ENCODE measurements around the gene PRPF8.

The PRPF8 gene

DNA sequence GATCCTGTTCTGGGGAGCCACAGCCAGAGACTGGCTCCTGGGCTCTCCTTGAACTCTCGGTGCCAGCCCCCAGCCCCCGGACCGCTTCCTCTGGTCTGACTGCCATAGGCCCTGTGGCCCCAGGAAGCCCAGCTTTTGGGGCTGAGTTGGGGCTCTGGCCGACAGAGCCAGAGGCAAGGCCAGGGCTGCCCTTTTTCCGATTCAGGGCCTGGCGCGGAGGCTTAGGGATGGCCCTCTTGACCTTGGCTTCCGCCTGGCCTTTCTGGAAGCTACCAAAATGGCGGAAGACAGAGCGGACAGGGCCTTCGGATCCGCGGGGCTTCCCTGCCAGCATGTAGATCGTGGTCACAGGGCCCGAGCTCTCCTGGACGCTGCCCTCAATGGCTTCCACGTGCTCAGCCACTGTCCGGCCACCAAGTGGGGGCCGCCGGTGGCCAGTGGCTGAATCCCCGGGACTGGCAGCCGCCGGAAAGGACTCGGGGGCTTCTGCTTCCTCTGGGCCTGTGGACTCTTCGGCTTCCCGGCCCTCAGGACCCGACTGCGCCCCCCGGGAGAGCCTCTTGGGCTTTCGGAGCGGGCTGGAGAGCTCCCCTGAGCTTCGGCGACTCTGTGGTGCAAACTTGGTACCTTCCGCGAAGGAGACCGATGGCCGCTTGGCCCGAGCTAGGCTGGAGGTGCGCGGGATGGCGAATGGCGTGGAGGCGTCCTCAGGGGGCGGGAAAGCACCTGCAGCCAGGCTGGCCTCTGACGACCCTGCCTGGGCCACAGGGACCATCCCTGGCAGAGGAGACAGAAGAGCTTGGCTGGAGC is 49.6 kb downstream of the PRPF8 start:
- TF ChIP-seq, protein P1, sequence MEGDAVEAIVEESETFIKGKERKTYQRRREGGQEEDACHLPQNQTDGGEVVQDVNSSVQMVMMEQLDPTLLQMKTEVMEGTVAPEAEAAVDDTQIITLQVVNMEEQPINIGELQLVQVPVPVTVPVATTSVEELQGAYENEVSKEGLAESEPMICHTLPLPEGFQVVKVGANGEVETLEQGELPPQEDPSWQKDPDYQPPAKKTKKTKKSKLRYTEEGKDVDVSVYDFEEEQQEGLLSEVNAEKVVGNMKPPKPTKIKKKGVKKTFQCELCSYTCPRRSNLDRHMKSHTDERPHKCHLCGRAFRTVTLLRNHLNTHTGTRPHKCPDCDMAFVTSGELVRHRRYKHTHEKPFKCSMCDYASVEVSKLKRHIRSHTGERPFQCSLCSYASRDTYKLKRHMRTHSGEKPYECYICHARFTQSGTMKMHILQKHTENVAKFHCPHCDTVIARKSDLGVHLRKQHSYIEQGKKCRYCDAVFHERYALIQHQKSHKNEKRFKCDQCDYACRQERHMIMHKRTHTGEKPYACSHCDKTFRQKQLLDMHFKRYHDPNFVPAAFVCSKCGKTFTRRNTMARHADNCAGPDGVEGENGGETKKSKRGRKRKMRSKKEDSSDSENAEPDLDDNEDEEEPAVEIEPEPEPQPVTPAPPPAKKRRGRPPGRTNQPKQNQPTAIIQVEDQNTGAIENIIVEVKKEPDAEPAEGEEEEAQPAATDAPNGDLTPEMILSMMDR (conservative IDR thresholded peaks at IDR 0.05; ENCODE audit: low read depth, low read length) = no peak
- DNase-seq (ENCODE audit: low read depth) = no peak
- no peak overlapping the region for H3K4me3 ChIP-seq (ENCODE audit: low read depth, low read length)

DNA sequence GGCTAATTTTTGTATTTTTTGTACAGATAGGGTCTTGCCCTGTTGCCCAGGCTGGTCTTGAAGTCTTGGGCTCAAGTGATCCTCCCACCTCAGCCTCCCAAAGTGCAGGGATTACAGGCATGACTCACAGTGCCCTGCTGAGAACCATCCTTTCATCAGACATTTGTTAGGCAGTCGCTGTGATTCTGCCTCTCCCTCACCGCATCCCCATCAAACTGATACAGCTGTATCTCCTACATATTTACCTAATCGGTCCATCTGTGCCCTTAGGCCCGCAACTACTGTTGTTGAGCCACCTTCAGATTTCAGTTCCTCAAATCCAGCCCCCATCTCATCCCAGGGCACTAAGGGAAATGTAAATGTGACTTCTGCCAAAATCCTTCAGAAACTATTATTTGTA is 54.0 kb downstream of the PRPF8 start:
- no peak for DNase-seq (ENCODE audit: low read depth)
- H3K4me3 ChIP-seq (ENCODE audit: low read depth, low read length) = no peak overlapping the region
- TF ChIP-seq, protein P1 (conservative IDR thresholded peaks at IDR 0.05; ENCODE audit: low read depth, low read length) = no peak

DNA sequence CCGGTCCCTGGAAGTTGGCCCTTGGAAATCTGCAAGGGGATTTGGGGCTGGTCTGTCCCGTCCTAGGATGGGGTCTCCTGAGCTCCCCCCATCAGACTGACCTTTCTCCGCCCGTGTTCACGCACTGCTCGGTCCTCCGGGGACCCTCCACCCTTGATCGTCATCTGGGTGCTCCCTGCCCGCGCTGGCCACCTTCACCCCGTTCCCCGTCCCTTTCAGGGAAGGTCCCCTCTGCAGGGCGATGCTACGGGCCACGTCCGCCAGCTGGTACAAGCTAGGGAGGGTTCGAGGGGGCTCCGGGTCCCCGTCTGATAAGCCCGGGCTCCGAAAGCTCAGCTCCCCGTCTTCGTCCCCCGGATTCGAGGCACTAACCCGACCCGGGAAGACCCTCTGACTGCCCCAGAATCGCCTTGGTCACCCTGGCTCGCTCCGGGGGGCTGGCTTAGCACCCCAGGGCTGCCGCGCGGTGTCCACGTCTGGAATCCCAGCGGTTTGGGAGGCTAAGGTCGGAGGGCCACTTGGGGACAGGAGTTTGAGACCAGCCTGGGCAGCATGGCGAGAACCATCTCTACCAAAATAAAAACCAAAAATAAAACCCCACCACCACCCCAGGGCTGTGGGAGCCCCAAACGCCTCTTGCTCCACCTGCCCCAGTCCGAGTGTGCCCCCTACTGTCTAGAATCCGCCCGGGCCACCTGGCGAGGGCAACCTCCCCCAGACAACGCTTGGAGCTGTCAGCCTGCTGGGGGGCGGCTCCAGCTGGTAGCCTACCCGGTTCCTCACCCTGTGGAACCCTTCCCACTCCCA is 55.0 kb downstream of the PRPF8 start:
- TF ChIP-seq, protein P1 (conservative IDR thresholded peaks at IDR 0.05; ENCODE audit: low read depth, low read length) = peak; percentile 75
- H3K4me3 ChIP-seq (ENCODE audit: low read depth, low read length) = peak overlapping the region; percentile 76
- DNase-seq (ENCODE audit: low read depth) = peak; percentile 50

DNA sequence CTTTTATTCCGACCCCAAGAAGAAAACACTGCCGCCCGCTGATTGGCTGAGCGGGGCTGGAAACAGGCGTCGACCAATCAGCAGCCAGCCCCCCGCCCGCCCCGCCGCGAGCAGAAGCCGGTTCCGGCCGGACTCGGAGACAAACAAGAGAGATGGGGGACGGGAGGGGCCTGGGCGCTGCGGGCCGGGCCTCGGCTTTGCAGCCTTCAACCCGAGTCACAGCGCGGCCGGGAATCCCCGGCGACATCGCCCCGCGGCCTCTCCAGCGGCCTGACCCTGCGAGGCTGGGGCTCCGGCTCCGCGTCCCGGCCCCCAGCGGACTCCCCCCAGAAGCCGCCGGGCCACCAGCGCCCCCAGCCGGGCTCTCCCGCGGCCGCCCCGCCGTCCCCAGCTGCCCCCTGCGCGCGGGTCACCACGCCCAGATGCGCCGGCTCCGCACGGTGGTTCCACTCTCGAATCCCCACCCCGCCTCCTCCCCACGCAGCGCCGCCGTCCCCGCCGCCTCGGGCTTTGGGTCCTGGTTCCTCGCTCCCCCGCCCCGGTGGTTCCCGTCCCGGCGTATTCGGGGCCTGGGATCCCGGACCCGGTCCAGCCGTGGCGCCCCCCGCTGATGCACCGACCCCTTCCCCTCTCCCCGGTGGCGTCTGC is 55.7 kb downstream of the PRPF8 start:
- TF ChIP-seq, protein P1 (conservative IDR thresholded peaks at IDR 0.05; ENCODE audit: low read depth, low read length) = no peak
- peak; percentile 94 for DNase-seq (ENCODE audit: low read depth)
- peak overlapping the region; percentile 76 for H3K4me3 ChIP-seq (ENCODE audit: low read depth, low read length)

GRCh38 chr17:1627982-1628855 is 56.4 kb downstream of the PRPF8 start, which contains the start of gene SLC43A2:
TSS of gene SLC43A2 (minus strand) at chr17:1628834. CDS start at chr17:1627874, 960 bp downstream.
- H3K4me3 ChIP-seq (ENCODE audit: low read depth, low read length) = peak within 1 kb of the TSS; percentile 76
- peak; percentile 84 for DNase-seq (ENCODE audit: low read depth)
- TF ChIP-seq, protein P1 (conservative IDR thresholded peaks at IDR 0.05; ENCODE audit: low read depth, low read length) = no peak

Measured in choroid plexus epithelial cell (primary cell).